Measurements from ENCODE around the gene NIP7. TPM values are rescaled to one million over a fixed set of nuclear protein-coding genes. Genes with fewer than 3 reads are reported as not detected.

The NIP7 gene
- polyA plus RNA-seq, 1 donor (not counting 4 experiments of a cell fraction or from before 2014, with no cell fraction given) = 31.3 TPM

GRCh38 chr16:69384974-69385373, 45.4 kb downstream of the NIP7 start:
- Histone ChIP-seq H3K4me2 (ENCODE audit: control insufficient read depth, extremely low read depth, insufficient read depth, low read depth, low read length) (peak overlapping the region; percentile 97), H3K79me2 (ENCODE audit: control insufficient read depth, insufficient read depth, low read length) (peaks cover 28% of the 10 kb centered on the region), H3K27me3 (ENCODE audit: control insufficient read depth, extremely low read depth, insufficient read depth, low read length) (no peaks in the 10 kb centered on the region), H3K27ac (ENCODE audit: control insufficient read depth, insufficient read depth, low read length) (peak overlapping the region; percentile 65), H3K9me3 (ENCODE audit: control insufficient read depth, low read depth, low read length) (no peaks in the 10 kb centered on the region), H4K20me1 (ENCODE audit: control insufficient read depth, extremely low read depth, insufficient read depth, low read length) (no peaks in the 10 kb centered on the region), H2AFZ (ENCODE audit: control insufficient read depth, low read length) (peak overlapping the region; percentile 34), H3K9me1 (ENCODE audit: control insufficient read depth, extremely low read depth, insufficient read depth, low read length) (no peaks in the 10 kb centered on the region), H3K9ac (ENCODE audit: control insufficient read depth, extremely low read depth, insufficient read depth, low read length) (peak overlapping the region; percentile 81), H3K4me1 (ENCODE audit: control insufficient read depth, extremely low read depth, insufficient read depth, low read length) (peaks cover 8% of the 10 kb centered on the region), H3K4me3 (ENCODE audit: control insufficient read depth in 2 of 3, extremely low read depth in 1 of 3, insufficient read depth in 2 of 3, low read depth in 1 of 3, low read length in 3 of 3) (peak overlapping the region; percentile 55 to 96 (median 77)), H3K36me3 (ENCODE audit: control insufficient read depth in 2 of 2, extremely low read depth in 1 of 2, insufficient read depth in 2 of 2, low read length in 2 of 2) (peaks cover 8% of the 10 kb centered on the region in 2 experiments)
- dilution Hi-C loops (cut with MboI; ENCODE audit: extremely low pct_ligation_motif_present, low sequenced_read_pairs) = no loop called here
- DNase-seq (ENCODE audit: low read depth, low spot score) (no peak), FAIRE-seq (no peak)
- no peak for TF ChIP-seq CTCF (optimal IDR thresholded peaks at IDR 0.05 in 1 of 3, IDR thresholded peaks at IDR 0.05 in 1 of 3, conservative IDR thresholded peaks at IDR 0.05 in 1 of 3; ENCODE audit: extremely low read depth in 1 of 3, insufficient read depth in 2 of 3, low read length in 3 of 3)
- no peak for TF ChIP-seq EZH2 (IDR thresholded peaks at IDR 0.05; ENCODE audit: low read length)

DNA sequence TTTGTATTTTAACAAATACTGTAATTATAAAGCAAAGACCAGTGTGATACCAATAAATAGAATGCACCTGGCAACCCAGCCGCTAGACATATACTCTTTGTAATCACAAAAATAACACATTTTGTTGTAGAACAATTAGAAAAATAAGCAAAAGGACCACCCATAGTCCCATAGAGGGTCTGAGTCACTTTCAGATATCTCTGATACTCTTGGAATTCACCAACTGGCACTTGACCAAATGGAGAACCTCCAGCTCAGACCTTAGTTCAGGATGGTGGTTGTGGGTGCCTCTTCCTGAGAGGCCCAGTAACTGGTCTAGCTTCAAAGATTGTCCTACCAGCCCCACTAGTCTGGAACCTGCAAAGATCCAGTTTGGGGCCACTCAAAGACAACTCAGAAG, 47.0 kb downstream of the NIP7 start:
- Histone ChIP-seq H3K36me3 (ENCODE audit: control insufficient read depth in 2 of 2, extremely low read depth in 1 of 2, insufficient read depth in 2 of 2, low read length in 2 of 2) (peaks cover 8% of the 10 kb centered on the region in 2 experiments), H4K20me1 (ENCODE audit: control insufficient read depth, extremely low read depth, insufficient read depth, low read length) (no peaks in the 10 kb centered on the region), H2AFZ (ENCODE audit: control insufficient read depth, low read length) (no peak overlapping the region), H3K27me3 (ENCODE audit: control insufficient read depth, extremely low read depth, insufficient read depth, low read length) (no peaks in the 10 kb centered on the region), H3K79me2 (ENCODE audit: control insufficient read depth, insufficient read depth, low read length) (peaks cover 28% of the 10 kb centered on the region), H3K27ac (ENCODE audit: control insufficient read depth, insufficient read depth, low read length) (no peak overlapping the region), H3K9me1 (ENCODE audit: control insufficient read depth, extremely low read depth, insufficient read depth, low read length) (no peaks in the 10 kb centered on the region), H3K4me1 (ENCODE audit: control insufficient read depth, extremely low read depth, insufficient read depth, low read length) (peaks cover 8% of the 10 kb centered on the region), H3K9me3 (ENCODE audit: control insufficient read depth, low read depth, low read length) (no peaks in the 10 kb centered on the region), H3K4me2 (ENCODE audit: control insufficient read depth, extremely low read depth, insufficient read depth, low read depth, low read length) (peak overlapping the region; percentile 29), H3K4me3 (ENCODE audit: control insufficient read depth in 2 of 3, extremely low read depth in 1 of 3, insufficient read depth in 2 of 3, low read depth in 1 of 3, low read length in 3 of 3) (peak overlapping the region in 1 of 3 experiments; percentile 77), H3K9ac (ENCODE audit: control insufficient read depth, extremely low read depth, insufficient read depth, low read length) (no peak overlapping the region)
- FAIRE-seq = no peak
- TF ChIP-seq EZH2 (IDR thresholded peaks at IDR 0.05; ENCODE audit: low read length) (no peak), CTCF (optimal IDR thresholded peaks at IDR 0.05 in 1 of 3, IDR thresholded peaks at IDR 0.05 in 1 of 3, conservative IDR thresholded peaks at IDR 0.05 in 1 of 3; ENCODE audit: extremely low read depth in 1 of 3, insufficient read depth in 2 of 3, low read length in 3 of 3) (no peak)
- dilution Hi-C loops (cut with MboI; ENCODE audit: extremely low pct_ligation_motif_present, low sequenced_read_pairs) = no loop called here
- no peak for DNase-seq (ENCODE audit: low read depth, low spot score)

Other genes starting within 250 kb of the NIP7 start
- gene HAS3, start 234.1 kb upstream of the NIP7 start, polyA plus RNA-seq = 132 to 278 TPM (median 143 TPM) in 3 replicates
- gene CHTF8, start 207.2 kb upstream of the NIP7 start, polyA plus RNA-seq = 96.0 to 120 TPM (median 118 TPM) in 3 replicates
- 87.7 to 107 TPM (median 106 TPM) in 3 replicates for gene UTP4, start 207.1 kb upstream of the NIP7 start, polyA plus RNA-seq
- gene SNTB2, start 152.6 kb upstream of the NIP7 start, polyA plus RNA-seq = 11.2 to 15.9 TPM (median 13.7 TPM) in 3 replicates
- 18.2 to 25.3 TPM (median 20.2 TPM) in 3 replicates for gene VPS4A, start 28.4 kb upstream of the NIP7 start, polyA plus RNA-seq
- gene PDF, start 9.2 kb upstream of the NIP7 start, polyA plus RNA-seq = 3.0 to 8.8 TPM (median 4.1 TPM) in 3 replicates
- gene COG8, start 208 bp upstream of the NIP7 start, polyA plus RNA-seq = 16.0 to 22.8 TPM (median 22.8 TPM) in 3 replicates
- gene TMED6, start 12.0 kb downstream of the NIP7 start, polyA plus RNA-seq = 0.09 to 0.22 TPM in 2 of 3 replicates, not detected in the other
- gene TERF2, start 46.2 kb downstream of the NIP7 start, polyA plus RNA-seq = 11.4 to 18.0 TPM (median 16.8 TPM) in 3 replicates
- gene CYB5B, start 84.8 kb downstream of the NIP7 start, polyA plus RNA-seq = 204 to 287 TPM (median 246 TPM) in 3 replicates
- 21.2 to 24.9 TPM (median 23.1 TPM) in 3 replicates for gene NFAT5, start 226.2 kb downstream of the NIP7 start, polyA plus RNA-seq